H1 (cell line): Measurements from ENCODE around the gene PDK3. TPM values are rescaled to one million over a fixed set of nuclear protein-coding genes. Genes with fewer than 3 reads are reported as not detected.

Source experiments
- CEBPB ChIP-seq: IDR thresholded peaks from 2 replicates; pipeline ENCODE4 v1.6.1; 2012; ENCODE audit warnings: low read depth, low read length
- KDM1A ChIP-seq: fragments of 200-600, 300-600 bp; sonication (generic); IDR thresholded peaks from 2 replicates; pipeline ENCODE4 v1.7.1; 2016; ENCODE audit warnings: mild to moderate bottlenecking, low read length, borderline replicate concordance
- SIX5 ChIP-seq: IDR thresholded peaks from 2 replicates; pipeline ENCODE4 v1.6.1; 2011; ENCODE audit warnings: mild to moderate bottlenecking, low read depth, low read length
- polyA plus RNA-seq, 7 experiments: library from polyadenylated mRNA; depleted of rRNA in 3 of 7; stranded (reverse) in 5 of 7; unstranded in 2 of 7; fragments of >200 nt in 5 of 7; fragments of 200-250 nt in 2 of 7; gene quantifications; 1 replicate in 5 of 7; 2 replicates in 1 of 7; 4 replicates in 1 of 7; pipeline versions ENCODE4 v1.2.1 to v1.2.3, GENCODE V29; 2011 to 2013; ENCODE audit warnings: missing spikeins in 2 of 7, mixed read lengths in 2 of 7
- total RNA-seq: library from RNA; stranded (reverse); fragmentation: NEBNext Ultra II Directional; extraction: Animal tissue kit (Norgen Biotek cat#: 25700); gene quantifications from 2 replicates; pipeline ENCODE4 v1.2.1, GENCODE V29; 2021

Gene PDK3
- total and polyA plus RNA-seq, 2 of the 8 experiments (the other 6 are each of a cell fraction or from before 2014, with no cell fraction given): 22.5 to 25.5 TPM

DNA sequence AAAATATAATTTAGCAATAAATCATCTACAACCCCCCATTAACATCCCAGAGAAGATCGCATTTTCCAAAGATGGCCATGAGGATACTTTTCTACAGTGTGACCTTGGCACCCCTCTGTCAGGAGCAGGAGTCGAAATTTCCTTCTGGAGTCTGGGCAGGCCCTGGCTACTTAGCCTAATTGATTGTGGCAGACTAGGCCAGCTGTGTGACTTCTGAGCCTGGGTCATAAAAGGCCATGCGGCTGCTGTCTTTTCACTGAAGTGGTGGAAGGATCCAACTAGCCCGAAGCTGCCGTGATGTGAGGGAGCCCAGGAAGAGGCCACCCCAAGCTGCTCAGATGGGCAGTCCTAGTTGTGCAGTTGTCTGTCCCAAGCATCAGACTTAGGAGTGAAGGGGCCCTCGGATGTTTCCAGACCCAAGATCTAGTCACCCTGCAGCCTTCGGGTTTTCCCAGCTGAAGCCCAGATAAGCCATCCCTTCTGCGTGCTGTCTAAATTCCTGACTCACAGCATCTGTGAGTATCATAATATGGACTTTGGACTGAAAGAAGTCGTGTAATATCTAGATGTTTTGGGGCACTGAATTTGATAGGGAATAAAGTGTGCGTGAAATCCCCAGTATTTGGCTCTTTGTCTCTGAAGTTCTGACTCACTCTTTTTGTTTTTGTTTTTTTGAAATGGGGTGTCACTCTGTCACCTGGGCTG is 21.0 kb downstream of the PDK3 start (continued):
- TF ChIP-seq SIX5 (no peak), CEBPB (no peak), KDM1A (no peak)
- TF ChIP-seq, all 59 proteins: peak for 0
